H7 (cell line): ENCODE results near the gene ZDHHC9. TPM values are rescaled to one million over a fixed set of nuclear protein-coding genes. Genes with fewer than 3 reads are reported as not detected.

Experiments
- total RNA-seq: library from RNA; depleted of rRNA; stranded (reverse); fragments of >200 nt; shearing (Covaris generic); gene quantifications from 2 replicates; pipeline ENCODE4 v1.2.3, GENCODE V29; 2014; rRNA removed

Gene ZDHHC9
- total RNA-seq, 1 experiment from 2014 or later = 48.7 TPM

Other genes with a start within 250 kb of the ZDHHC9 start
- gene APLN, start 188.9 kb downstream of the ZDHHC9 start, total RNA-seq = 0.38 and 0.44 TPM in 2 replicates
- 0.10 and 0.52 TPM in 2 replicates for gene XPNPEP2, start 104.9 kb downstream of the ZDHHC9 start, total RNA-seq
- gene SASH3, start 63.9 kb downstream of the ZDHHC9 start, total RNA-seq = not detected in 2 replicates
- gene UTP14A, start 62.3 kb upstream of the ZDHHC9 start, total RNA-seq = 16.2 and 16.3 TPM in 2 replicates
- 2.4 and 2.5 TPM in 2 replicates for gene BCORL1, start 138.7 kb upstream of the ZDHHC9 start, total RNA-seq